ENCODE measurements around the gene INO80D.
"Not testable (repeated sequence)": the region's sequence is repeated elsewhere in the genome, so short reads cannot be mapped to it uniquely, and the experiment has no call there.

The INO80D gene

DNA sequence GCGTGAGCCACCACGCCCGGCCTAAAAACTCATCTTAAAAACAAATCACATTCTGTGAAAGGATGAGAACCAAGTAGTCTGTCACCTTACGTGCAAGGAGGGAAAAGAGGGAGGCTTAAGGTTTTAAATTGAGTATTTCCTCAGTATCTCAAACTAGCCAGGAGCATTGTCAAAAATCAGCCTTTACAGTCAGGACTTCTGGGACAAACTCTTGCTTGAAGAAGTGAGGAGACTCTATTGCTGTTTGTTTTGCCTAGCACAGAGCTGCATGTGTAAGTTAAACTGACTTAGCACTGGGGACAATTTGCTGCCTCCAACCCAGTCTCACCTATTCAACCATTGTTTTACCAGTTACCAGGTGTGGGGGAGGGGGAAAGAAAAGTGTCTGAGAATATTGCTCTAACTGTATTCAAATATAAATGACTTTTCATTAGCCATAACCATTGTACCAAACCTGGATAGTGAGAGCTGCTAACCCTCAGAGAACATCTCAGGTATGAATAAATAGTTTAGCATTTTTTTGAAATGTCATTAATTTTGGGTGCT lies 3.6 kb downstream of the INO80D start:
- no peak for DNase-seq

DNA sequence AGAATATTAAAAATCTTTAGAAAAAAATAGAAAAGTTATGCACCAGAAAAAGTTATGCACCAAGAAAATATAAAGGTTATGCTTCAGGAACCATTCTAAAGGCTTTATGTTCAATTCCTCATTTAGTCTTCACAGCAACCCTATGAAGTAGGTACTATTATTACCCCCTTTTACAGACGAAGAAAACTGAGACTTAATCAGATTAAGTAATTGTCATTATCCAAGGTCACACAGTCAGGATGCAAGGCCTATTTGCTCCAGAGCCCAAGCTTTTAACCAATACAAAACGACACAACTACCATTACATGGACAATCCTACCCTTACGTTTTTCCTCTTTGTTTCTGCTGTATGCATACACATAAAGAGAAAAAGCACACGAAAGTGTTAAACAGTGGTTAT lies 5.0 kb downstream of the INO80D start:
- no peak for DNase-seq

DNA sequence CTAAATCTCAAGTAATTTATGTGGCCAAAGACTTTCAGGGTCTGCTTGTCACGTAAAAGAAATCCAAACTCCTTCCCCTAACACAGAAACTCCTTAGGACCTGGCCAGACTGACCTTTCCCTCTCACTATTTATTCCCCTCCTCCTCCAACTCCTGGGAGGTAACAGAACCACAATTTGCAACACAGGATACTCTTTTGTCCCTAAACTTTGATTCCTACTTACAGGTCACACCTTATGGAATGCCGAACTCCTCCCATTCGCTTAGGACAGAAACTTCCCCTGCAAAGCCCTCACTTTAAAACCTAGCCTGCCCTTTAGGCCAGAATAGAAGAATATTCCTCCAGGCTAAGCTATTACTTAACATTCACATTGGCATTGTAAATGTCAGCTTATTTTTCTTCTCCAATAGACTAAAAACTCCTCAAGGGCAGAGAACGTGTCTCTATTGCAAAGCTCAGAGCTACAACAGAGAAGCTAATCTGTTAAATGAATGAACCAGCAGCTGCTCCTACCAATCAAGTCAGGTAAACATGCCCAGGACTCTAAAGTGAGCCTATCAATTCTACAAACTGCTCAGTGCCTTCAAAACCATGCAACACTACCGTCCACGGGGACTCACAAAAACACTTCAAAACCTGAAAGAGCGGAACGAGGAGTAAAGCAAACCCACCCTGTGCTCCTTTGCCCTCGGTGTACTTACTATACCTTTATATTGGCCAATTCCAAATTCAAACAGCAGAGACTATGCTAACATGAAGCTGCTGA lies 6.1 kb downstream of the INO80D start:
- DNase-seq = no peak

DNA sequence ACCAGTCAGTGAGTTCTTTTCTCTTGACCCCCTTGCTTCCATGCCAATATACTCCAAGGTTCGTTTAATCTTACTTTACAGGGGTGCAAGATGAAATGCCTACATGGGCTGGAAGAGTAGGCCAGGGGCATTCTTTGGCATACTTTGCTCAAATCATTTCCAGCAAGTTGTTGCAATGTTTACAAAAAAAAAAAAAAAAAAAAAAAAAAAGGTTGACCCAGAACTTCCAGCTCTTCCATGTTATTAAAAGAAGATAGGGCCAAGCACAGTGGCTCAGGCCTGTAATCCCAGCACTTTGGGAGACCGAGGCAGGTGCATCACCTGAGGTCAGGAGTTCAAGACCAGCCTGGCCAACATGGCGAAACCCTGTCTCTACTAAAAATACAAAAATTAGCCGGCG lies 8.1 kb downstream of the INO80D start:
- DNase-seq = not testable (repeated sequence)

DNA sequence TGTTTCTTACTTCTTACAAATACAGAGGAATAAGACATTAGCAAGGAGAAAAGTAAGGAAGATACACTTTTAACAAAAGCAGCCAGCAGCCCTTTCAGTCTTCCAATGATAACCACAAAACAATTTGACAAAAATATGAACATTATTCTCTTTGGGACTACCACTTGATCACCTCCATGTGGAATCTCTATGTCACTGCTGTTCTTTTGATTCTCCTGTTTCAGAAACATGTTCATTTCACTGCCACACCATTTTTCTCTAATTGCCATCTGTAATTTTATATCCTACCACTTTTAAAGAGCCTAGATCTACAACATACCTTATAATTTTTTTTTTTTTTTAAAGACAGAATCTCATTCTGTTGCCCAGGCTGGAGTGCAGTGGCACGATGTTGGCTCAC lies 10.9 kb downstream of the INO80D start:
- no peak for DNase-seq

DNA sequence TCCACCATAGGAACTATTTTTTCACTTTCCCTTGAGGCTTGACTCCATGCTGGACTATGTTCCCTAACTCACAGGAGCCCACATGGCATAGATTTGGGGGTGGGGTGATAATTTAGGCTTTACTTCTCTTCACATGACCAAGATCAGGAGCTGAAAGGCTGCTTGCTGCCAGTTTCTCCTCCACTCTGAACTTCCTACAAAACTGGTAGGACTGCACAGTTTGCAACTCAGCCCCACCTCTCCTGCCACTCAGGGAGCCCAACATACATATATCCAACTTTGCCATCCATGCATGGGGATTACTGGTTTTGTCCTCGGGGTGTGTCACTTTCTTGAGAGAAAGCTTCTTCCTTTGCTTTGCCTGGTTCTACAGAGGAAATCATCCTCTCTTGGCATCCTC lies 14.2 kb downstream of the INO80D start:
- DNase-seq = no peak

DNA sequence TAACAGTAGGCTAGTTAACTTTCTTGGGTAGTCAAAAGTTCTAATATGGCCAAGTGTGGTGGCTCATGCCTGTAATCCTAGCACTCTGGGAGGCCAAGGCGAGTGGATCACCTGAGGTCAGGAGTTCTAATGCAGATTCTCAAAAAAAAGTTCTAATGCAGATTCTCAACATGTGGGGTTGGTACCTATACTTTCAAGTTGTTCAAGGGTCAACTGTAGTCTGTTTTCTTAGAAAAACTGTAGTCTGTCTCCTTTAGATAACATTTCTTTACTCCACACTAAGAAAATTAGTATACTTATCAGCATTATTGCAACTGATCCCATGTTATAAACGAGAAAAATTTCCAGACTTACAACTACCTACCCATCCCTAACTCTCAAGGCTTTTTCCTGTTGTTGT lies 16.6 kb downstream of the INO80D start:
- no peak for DNase-seq

DNA sequence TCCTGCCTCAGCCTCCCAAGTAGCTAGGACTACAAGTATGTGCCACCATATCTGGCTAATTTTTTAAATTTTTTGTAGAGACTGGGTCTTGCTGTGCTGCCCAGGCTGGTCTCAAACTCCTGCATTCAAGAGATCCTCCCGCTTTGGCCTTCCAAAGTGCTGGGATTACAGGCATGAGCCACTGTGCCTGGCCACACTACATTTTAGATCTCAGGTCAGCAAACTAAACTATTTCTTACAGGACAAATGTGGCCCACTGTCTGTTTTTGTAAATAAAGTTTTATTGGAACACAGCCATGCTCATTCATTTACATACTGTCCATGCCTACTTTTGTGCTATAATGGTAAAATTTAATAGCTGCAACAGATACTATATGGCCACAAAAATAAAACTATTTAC lies 17.8 kb downstream of the INO80D start:
- DNase-seq = no peak

DNA sequence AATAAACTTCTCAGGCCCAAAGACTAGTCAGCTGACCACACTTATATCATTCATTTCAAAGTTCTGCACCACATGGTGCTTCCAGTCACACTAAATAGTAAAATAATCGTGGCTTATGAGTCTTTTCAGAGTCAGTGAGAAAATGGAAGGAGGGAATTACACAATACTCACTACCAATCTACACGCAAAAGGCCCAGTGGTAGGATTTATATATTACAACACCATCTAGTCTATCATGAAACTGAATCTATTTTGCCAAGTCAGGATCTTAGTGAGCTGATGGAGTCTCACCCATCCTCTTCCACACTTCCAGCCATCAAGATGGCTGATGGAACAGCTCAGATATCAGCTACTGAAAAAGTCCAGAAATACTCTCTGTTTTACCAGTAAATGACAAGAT lies 21.9 kb downstream of the INO80D start:
- no peak for DNase-seq

DNA sequence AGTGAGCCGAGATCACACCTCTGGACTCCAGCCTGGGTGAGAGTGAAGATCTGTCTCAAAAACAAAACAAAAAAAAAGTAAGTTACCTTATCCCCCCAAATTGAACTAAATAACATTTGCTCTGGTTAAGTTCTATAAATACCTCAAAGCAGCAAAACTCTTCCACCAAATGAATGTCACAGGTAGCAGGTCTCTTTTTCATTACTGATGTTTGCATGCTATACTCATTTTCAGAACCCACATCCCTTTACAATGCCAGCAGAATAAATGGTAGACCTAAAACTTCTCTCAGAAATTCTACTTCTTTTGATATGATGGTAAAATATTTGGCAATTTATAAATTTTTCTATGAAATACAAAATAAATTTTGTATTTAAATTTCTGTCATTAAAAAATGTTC lies 22.3 kb downstream of the INO80D start:
- no peak for DNase-seq

DNA sequence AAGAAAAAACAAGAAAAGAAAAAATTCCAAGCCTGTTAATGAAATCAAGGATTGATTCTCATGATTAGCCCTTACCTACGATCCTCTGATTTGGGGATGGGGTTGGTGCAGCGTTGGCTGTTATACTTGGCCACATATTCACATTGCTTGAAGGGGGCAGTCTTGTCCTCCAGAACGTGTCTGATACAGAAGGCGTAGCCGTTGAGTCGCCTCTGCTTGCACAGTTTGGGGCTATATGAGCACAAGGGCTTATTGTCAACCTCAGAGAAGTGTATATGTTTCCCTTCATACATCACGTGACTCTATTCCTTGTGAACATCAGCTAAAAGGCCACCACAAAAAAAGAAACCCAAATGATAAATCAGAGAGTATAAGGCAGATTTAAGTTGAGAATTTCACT lies 23.2 kb downstream of the INO80D start:
- no peak for DNase-seq

DNA sequence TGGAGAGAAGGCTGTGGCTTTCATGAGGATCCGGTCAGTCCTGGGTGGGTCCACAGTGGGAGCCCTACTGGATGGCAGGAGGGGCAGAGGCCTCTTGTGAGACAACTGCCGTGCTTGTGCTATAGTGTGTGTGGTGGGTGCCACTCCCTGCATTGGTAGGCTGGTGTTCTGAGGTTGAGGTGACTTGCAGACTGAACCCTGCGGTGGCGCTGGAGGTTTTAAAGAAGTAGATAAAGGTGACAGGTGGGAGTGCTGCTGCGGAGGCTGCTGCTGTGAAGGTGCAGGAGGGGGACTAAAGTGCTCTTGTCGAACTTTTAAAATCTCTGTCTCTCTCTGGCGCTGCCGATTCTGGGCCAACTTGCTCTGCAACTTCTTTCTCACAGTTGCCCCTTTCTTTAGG lies 29.7 kb downstream of the INO80D start:
- DNase-seq = no peak

DNA sequence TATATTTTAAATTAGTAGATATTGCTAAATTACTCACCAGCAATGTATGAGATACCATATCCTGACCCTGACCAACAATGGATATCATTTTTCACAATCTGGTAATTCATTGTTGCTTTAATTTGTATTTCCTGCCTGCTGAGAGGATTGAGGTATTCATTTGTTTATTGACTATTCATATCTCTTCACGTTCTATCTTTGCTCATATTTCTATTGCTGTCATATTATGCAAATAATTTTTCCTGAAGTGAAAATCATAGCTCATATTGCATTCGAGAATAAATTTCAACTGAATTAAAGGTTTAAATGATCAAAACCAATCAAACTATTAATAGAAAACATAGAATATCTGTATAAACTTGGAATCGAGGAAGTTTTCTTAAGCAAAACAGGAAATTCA lies 31.0 kb downstream of the INO80D start:
- DNase-seq = no peak

DNA sequence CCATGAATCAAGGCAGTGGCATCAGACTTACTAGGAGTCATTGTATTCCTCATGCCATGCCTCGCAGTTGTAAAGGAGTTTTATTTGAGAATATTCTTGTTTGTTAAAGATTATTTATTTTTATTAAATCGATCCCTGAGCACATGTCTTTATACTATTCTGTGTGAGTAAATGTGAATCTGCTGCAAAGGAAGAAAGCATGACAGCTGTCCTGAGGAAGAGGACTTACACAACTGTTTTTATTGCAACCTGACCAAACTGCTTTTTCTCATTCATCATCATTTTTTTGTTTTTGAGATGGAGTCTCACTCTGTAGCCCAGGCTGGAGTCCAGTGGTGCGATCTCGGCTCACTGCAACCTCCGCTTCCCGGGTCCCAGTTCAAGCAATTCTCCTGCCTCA lies 34.1 kb downstream of the INO80D start:
- no peak for DNase-seq

DNA sequence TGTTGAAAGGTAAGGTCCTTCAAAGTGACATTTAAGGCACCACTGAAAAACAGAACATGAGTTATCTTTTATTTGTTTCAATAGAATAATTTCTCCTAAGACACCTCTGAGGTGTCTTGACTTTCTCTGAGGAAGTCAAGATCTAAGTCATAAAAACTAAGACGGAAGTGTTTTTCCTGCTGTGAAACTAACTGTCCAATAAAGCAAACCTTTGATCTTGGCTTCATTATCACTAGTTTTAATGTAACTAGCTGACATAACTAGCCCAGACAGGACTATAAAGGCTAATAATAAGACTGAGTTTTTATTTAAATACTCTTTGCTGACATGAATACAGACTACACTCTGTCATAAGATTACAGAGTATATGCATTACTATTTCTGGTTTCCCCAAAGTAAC lies 36.6 kb downstream of the INO80D start:
- no peak for DNase-seq

DNA sequence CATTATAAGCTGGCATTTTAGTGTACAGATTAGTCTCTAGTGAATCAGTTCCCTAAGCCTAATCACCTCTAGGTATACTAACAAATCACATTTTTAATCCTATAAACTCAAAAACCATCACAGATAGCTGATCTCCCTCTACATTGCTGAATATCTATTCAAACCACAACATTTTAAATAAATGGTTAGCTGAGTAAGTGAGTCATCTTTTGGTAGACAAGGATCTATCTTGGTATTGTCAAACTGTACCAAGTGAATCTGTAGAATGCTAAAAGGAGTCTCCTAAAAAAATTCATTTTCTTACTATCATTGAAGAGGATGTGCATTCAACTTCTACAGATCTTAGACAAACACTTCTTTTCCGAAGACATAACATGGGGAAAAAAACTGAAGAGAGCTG lies 40.7 kb downstream of the INO80D start:
- DNase-seq = no peak

DNA sequence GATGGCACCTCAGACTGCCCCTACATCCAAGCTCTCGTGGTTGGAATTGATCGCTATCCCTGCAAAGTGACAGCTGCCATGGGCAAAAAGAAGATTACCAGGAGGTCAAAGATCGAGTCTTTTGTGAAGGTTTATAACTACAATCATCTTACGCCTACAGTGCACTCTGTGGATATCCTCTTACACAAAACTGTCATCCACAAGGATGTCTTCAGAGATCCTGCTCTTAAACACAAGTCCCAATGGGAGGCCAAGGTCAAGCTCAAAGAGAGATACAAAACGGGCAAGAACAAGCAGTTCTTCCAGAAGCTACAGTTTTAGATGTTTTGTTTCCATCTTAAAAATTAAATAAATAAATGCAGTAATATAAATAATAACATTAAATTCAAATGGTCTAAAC lies 45.4 kb downstream of the INO80D start:
- no peak for DNase-seq

DNA sequence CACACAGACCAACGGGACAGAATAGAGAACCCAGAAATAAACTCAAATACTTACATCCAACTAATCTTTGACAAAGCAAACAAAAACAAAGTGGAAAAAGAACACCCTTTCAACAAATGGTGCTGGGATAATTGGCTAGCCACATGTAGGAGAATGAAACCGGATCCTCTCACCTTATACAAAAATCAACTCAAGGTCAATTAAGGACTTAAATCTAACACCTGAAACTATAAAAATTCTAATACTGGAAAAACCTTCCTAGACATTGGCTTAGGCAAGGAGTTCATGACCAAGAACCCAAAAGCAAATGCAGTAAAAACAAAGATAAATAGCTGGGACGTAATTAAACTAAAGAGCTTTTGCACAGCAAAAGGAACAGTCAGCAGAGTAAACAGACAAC lies 50.6 kb downstream of the INO80D start:
- not testable (repeated sequence) for DNase-seq

DNA sequence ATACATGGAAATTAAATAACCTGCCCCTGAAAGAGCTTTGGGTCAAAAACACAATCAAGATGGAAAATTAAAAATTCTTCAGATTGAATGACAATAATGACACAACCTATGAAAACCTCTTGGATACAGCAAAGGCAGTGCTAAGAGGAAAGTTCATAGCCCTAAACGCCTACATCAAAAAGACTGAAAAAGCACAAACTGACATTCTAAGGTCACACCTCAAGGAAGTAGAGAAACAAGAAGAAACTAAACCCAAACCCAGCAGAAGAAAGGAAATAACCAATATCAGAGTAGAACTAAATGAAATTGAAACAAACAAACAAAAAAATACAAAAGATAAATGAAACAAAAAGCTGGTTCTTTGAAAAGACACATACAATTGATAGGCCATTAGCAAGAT lies 52.5 kb downstream of the INO80D start:
- not testable (repeated sequence) for DNase-seq

DNA sequence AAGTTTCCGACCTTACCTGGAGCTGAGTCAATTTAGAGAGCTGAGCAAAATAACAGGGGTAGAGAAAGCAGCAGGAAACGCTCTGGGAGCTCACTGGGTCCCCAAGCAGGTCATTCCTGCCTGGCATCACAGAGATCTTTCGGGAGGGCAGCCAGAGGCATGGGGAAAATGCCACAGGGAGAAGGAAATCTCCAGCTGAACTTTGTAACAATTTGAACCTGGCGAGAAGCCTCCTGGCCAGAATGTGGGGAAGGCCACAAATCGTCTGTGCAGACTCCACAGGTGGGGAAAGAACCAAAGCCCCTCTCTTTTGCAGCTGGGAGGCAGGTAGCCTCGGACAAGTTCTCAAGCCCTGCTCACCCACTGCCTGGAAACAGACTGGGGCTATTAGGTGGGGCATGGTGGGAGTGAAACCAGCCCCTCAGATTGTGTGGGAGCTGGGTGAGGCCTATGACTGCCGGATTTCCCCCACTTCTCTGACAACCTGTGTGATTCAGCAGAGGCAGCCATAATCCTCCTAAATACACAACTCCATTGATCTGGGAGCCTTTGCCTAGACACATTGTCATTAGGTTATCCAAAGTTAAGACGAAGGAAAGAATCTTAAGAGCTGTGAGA lies 53.9 kb downstream of the INO80D start:
- DNase-seq = no peak

DNA sequence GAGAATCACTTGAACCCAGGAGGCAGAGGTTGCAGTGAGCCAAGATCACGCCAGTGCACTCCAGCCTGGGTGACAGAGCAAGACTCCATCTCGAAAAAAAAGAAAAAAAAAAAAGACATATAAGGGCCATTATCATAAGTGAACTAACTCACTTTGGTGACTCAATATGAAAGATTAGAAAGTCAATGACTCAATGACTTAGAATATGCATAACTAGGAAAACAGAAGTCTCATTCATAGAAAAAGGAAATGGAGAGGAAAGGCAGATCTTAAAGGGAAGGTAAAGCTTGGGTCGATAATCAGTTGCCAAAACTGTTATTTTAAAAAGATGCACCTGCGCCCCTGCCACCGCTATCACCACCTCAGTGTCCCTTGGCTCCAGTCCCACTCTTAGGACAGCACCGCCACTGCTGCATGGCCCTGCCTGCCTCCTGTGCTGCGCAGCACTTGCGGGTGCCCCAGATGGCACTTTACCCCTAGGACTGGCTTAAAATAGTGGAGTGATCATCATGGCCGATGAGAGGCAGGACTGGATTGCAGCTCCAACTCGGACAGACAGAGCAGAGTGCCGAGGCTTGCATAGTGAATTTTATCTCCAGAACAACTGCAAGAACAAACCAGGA lies 54.7 kb downstream of the INO80D start:
- no peak for DNase-seq

DNA sequence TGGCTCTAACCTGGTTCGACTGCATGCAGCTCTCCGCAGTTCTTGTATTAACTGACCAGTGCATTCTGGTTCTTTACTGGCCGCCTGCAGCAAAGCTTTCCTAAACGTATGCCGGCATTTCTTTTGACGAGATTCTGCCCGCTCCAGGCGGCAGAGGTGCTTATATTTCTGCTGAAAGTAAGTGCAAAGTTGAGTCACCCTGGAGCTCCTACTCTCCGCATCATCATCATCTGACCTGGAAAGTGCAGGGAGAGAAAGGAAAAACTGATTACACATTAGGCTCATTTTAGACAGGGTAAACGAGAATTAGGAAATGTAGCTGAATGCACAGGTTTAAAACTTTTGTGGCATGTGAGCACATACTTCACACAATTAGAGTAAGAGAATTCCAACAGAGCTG lies 57.9 kb downstream of the INO80D start:
- no peak for DNase-seq

DNA sequence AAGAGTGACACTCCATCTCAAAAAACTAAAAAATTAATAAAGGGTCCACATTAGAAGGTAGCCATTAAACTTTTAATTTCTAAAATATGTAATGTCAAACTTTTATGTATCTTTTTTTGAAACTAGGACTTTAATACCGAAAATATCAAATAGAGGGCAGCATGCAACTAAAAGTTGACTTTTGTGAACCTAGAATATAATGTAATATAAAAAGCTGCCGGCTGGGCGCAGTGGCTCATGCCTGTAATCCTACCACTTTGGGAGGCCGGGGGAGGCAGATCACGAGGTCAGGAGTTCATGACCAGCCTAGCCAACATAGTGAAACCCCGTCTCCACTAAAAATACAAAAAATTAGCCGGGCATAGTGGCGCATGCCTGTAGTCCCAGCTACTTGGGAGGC lies 62.8 kb downstream of the INO80D start:
- DNase-seq = no peak

DNA sequence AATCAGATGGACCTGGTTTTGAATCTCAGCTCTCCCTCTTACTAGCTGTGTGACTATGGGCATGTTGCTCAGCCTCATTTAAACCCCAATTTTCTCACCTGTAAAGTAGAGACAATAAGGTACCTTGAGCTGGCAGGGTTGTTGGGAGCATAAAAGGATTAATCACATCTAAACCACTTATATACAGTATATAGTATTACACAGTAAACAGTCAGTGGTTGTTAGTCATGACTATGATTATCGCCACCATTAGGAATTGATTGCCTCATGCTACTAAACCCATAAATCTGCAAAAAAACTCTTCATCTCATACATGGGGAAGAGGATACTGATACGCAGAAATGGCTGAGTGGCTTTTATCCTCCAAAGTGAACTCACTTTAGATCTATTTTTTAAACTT lies 65.8 kb downstream of the INO80D start:
- no peak for DNase-seq
